GM19395 (cell line): Measurements from ENCODE around the gene PLEK.
"Not testable (repeated sequence)": the region's sequence is repeated elsewhere in the genome, so short reads cannot be mapped to it uniquely, and the experiment has no call there.

Experiments
- ATAC-seq: cut with Tn5 transposase; IDR thresholded peaks from one replicate; pipeline ENCODE4 v1.9.1; 2021; ENCODE audit warnings: mild to moderate bottlenecking, moderate library complexity; ENCODE audit not compliant: unreplicated experiment

The PLEK gene

GRCh38 chr2:68352651-68353391 lies 12.3 kb upstream of the PLEK start:
- no peak for ATAC-seq

GRCh38 chr2:68356599-68357239 lies 8.4 kb upstream of the PLEK start:
- no peak for ATAC-seq

- peak; percentile 59 for ATAC-seq
These were observed 7.3 kb upstream of the PLEK start for GRCh38 chr2:68357605-68358337.

GRCh38 chr2:68359889-68360288 lies 5.2 kb upstream of the PLEK start:
- ATAC-seq: no peak

- ATAC-seq: peak; percentile 48
These were observed 3.0 kb upstream of the PLEK start for GRCh38 chr2:68362069-68362468.

- ATAC-seq: peak; percentile 1
These were observed 2.3 kb upstream of the PLEK start for GRCh38 chr2:68362749-68363148.

GRCh38 chr2:68363721-68364120 lies 1.4 kb upstream of the PLEK start:
- ATAC-seq: no peak

GRCh38 chr2:68366083-68366560 lies 1.0 kb downstream of the PLEK start:
- ATAC-seq: no peak

- no peak for ATAC-seq
These were observed 3.0 kb downstream of the PLEK start for GRCh38 chr2:68367953-68368653.

GRCh38 chr2:68368654-68369336 lies 3.7 kb downstream of the PLEK start:
- ATAC-seq: no peak

- no peak for ATAC-seq
These were observed 4.3 kb downstream of the PLEK start for GRCh38 chr2:68369337-68369734.

- no peak for ATAC-seq
These were observed 6.1 kb downstream of the PLEK start for GRCh38 chr2:68371138-68371537.

GRCh38 chr2:68371581-68371980 lies 6.5 kb downstream of the PLEK start:
- peak; percentile 38 for ATAC-seq

GRCh38 chr2:68372485-68372884 lies 7.4 kb downstream of the PLEK start:
- no peak for ATAC-seq

GRCh38 chr2:68374184-68374583 lies 9.1 kb downstream of the PLEK start:
- ATAC-seq: no peak

GRCh38 chr2:68375582-68375981 lies 10.5 kb downstream of the PLEK start:
- ATAC-seq: no peak

GRCh38 chr2:68377137-68377780 lies 12.2 kb downstream of the PLEK start:
- ATAC-seq: peak; percentile 48

GRCh38 chr2:68378779-68379178 lies 13.7 kb downstream of the PLEK start:
- ATAC-seq: not testable (repeated sequence)

GRCh38 chr2:68379184-68379708 lies 14.2 kb downstream of the PLEK start:
- ATAC-seq: peak; percentile 58

GRCh38 chr2:68383778-68384177 lies 18.7 kb downstream of the PLEK start:
- ATAC-seq: no peak
